CD14-positive monocyte (primary cell): Measurements from ENCODE around the gene F13B. TPM values are rescaled to one million over a fixed set of nuclear protein-coding genes. Genes with fewer than 3 reads are reported as not detected.

Source experiments
- DNase-seq, 3 donors: peaks; one replicate each; pipeline ENCODE4 v3.0.0-alpha.2; 2011 to 2022
- H2AFZ ChIP-seq: 2 replicates; pipeline ENCODE4 v1.6.0; 2012; ENCODE audit warnings: mild to moderate bottlenecking, low read depth, low read length, inconsistent platforms; ENCODE audit not compliant: insufficient read depth, poor library complexity, severe bottlenecking
- H3K27ac ChIP-seq, 2 donors: 1 replicate in 1 of 2; 2 replicates in 1 of 2; pipeline ENCODE4 v1.5.1; 2012 to 2013; ENCODE audit warnings: low read length in 2 of 2, control low read depth in 1 of 2, inconsistent platforms in 1 of 2, low read depth in 1 of 2, mild to moderate bottlenecking in 1 of 2
- H3K27me3 ChIP-seq, 2 donors: one replicate each; pipeline versions ENCODE4 v1.6.0 to v1.6.1; 2011 to 2013; ENCODE audit warnings: low read length in 2 of 2; ENCODE audit not compliant: control insufficient read depth in 2 of 2, insufficient read depth in 2 of 2
- H3K36me3 ChIP-seq, 2 donors: replicated peaks in 1 of 2; 1 replicate in 1 of 2; 2 replicates in 1 of 2; pipeline versions ENCODE4 v1.5.1 to v1.6.1; 2012 to 2013; ENCODE audit warnings: low read length in 2 of 2, control low read depth in 1 of 2, inconsistent platforms in 1 of 2, mild to moderate bottlenecking in 1 of 2; ENCODE audit not compliant: insufficient read depth in 2 of 2, control insufficient read depth in 1 of 2
- H3K4me1 ChIP-seq, 2 donors: 1 replicate in 1 of 2; 2 replicates in 1 of 2; pipeline versions ENCODE4 v1.5.1 to v1.6.1; 2012 to 2013; ENCODE audit warnings: low read length in 2 of 2, control low read depth in 1 of 2, inconsistent platforms in 1 of 2, mild to moderate bottlenecking in 1 of 2, moderate library complexity in 1 of 2; ENCODE audit not compliant: insufficient read depth in 2 of 2, control insufficient read depth in 1 of 2
- H3K4me2 ChIP-seq: replicated peaks from 2 replicates; pipeline ENCODE3; 2012; ENCODE audit warnings: low read length, moderate library complexity, mild to moderate bottlenecking; ENCODE audit not compliant: poor library complexity, severe bottlenecking; ENCODE audit errors: extremely low read depth
- H3K4me3 ChIP-seq, 3 experiments: fragments of 200-600 bp in 1 of 3; sonication (generic) in 1 of 3; replicated peaks in 1 of 3; 1 replicate in 2 of 3; 2 replicates in 1 of 3; pipeline ENCODE4 v1.5.1; 2011 to 2013; ENCODE audit warnings: low read length in 3 of 3, mild to moderate bottlenecking in 3 of 3, control low read depth in 2 of 3, low read depth in 2 of 3, inconsistent platforms in 1 of 3, moderate library complexity in 1 of 3
- H3K79me2 ChIP-seq: 2 replicates; pipeline ENCODE4 v1.6.0; 2012; ENCODE audit warnings: mild to moderate bottlenecking, control low read depth, inconsistent platforms, low read length, moderate library complexity; ENCODE audit not compliant: insufficient read depth
- H3K9ac ChIP-seq: 2 replicates; pipeline ENCODE4 v1.6.0; 2017; ENCODE audit warnings: low read length, mild to moderate bottlenecking; ENCODE audit not compliant: insufficient read depth, poor library complexity, severe bottlenecking
- H3K9me3 ChIP-seq, 2 donors: replicated peaks in 1 of 2; 1 replicate in 1 of 2; 2 replicates in 1 of 2; pipeline versions ENCODE4 v1.5.1 to v1.6.1; 2012 to 2013; ENCODE audit warnings: low read length in 2 of 2, control low read depth in 1 of 2; ENCODE audit not compliant: control insufficient read depth in 1 of 2, insufficient read depth in 1 of 2
- H4K20me1 ChIP-seq: 2 replicates; pipeline ENCODE4 v1.6.0; 2012; ENCODE audit warnings: mild to moderate bottlenecking, low read length, control low read depth, moderate library complexity; ENCODE audit not compliant: insufficient read depth
- H3K27ac Mint-ChIP-seq, 7 donors: one replicate each; pipeline ENCODE4 v1.8.0; 2020; ENCODE audit warnings: mild to moderate bottlenecking in 7 of 7, mixed read lengths in 7 of 7, moderate library complexity in 6 of 7, inconsistent platforms in 2 of 7
- H3K27me3 Mint-ChIP-seq, 3 donors: one replicate each; pipeline ENCODE4 v1.8.0; 2021 to 2022; ENCODE audit warnings: low read depth in 3 of 3, mild to moderate bottlenecking in 3 of 3, mixed read lengths in 3 of 3, moderate library complexity in 3 of 3, inconsistent platforms in 1 of 3
- H3K36me3 Mint-ChIP-seq, 2 donors: one replicate each; pipeline ENCODE4 v1.8.0; 2020; ENCODE audit warnings: mixed read lengths in 2 of 2, inconsistent platforms in 1 of 2, mild to moderate bottlenecking in 1 of 2
- H3K4me1 Mint-ChIP-seq: one replicate; pipeline ENCODE4 v1.8.0; 2020; ENCODE audit warnings: mild to moderate bottlenecking, mixed read lengths
- H3K4me3 Mint-ChIP-seq, 2 donors: one replicate each; pipeline ENCODE4 v1.8.0; 2020; ENCODE audit warnings: mild to moderate bottlenecking in 2 of 2, mixed read lengths in 2 of 2, moderate library complexity in 1 of 2
- H3K9me3 Mint-ChIP-seq, 7 donors: one replicate each; pipeline ENCODE4 v1.8.0; 2020 to 2022; ENCODE audit warnings: mixed read lengths in 7 of 7, mild to moderate bottlenecking in 6 of 7, moderate library complexity in 6 of 7, inconsistent platforms in 2 of 7
- WGBS: methylation state at CpG from one replicate; pipeline ENCODE4 v1.1.5; 2013; ENCODE audit warnings: missing lambda C conversion rate; ENCODE audit not compliant: insufficient coverage; 5-methylcytosine and 5-hydroxymethylcytosine counted together
- intact Hi-C, 2 donors: fragments of 100-400 bp; cut with micrococcal nuclease; formaldehyde crosslinking; loops; one replicate each; pipeline versions ENCODE4 v1.15.0 to v1.15.1; 2023
- polyA plus RNA-seq, 3 donors: library from polyadenylated mRNA; depleted of rRNA in 1 of 3; unstranded in 2 of 3; stranded (reverse) in 1 of 3; fragments of 300-500 nt in 2 of 3; fragments of >200 nt in 1 of 3; fragmentation: Illumina TruSeq in 2 of 3; gene quantifications; 1 replicate in 2 of 3; 2 replicates in 1 of 3; pipeline ENCODE4 v1.2.3, GENCODE V29; 2012 to 2021
- TF ChIP-seq, protein P1 (sequence below): fragments of 200-600 bp; IDR thresholded peaks from one replicate; pipeline ENCODE4 v1.8.0; 2022; ENCODE audit warnings: antibody characterized with exemption, mild to moderate bottlenecking

Gene F13B
- polyA plus RNA-seq, 3 donors = not detected

GRCh38 chr1:197096137-197096536, 29.1 kb upstream of the F13B start:
- intact Hi-C loops = no loop called here
- Histone ChIP-seq H3K27ac (no peak overlapping the region), H3K4me3 (no peak overlapping the region), H3K27me3 (no peaks in the 10 kb centered on the region), H3K4me1 (no peaks in the 10 kb centered on the region), H3K9me3 (no peaks in the 10 kb centered on the region), H3K4me2 (no peak overlapping the region), H3K9ac (no peak overlapping the region), H4K20me1 (no peaks in the 10 kb centered on the region), H3K79me2 (no peaks in the 10 kb centered on the region), H2AFZ (no peak overlapping the region), H3K36me3 (peaks cover 29 to 50% of the 10 kb centered on the region in 2 donors)
- H3K27ac Mint-ChIP-seq = no peak overlapping the region
- H3K4me3 Mint-ChIP-seq = no peak overlapping the region
- H3K36me3 Mint-ChIP-seq = peaks cover 51 to 58% of the 10 kb centered on the region in 2 donors
- no peak for DNase-seq
- WGBS = no CpG with 5 or more reads among the region's 1 CpG
- TF ChIP-seq, protein P1, sequence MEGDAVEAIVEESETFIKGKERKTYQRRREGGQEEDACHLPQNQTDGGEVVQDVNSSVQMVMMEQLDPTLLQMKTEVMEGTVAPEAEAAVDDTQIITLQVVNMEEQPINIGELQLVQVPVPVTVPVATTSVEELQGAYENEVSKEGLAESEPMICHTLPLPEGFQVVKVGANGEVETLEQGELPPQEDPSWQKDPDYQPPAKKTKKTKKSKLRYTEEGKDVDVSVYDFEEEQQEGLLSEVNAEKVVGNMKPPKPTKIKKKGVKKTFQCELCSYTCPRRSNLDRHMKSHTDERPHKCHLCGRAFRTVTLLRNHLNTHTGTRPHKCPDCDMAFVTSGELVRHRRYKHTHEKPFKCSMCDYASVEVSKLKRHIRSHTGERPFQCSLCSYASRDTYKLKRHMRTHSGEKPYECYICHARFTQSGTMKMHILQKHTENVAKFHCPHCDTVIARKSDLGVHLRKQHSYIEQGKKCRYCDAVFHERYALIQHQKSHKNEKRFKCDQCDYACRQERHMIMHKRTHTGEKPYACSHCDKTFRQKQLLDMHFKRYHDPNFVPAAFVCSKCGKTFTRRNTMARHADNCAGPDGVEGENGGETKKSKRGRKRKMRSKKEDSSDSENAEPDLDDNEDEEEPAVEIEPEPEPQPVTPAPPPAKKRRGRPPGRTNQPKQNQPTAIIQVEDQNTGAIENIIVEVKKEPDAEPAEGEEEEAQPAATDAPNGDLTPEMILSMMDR = no peak
- H3K27me3 Mint-ChIP-seq = no peaks in the 10 kb centered on the region
- no peaks in the 10 kb centered on the region for H3K4me1 Mint-ChIP-seq
- H3K9me3 Mint-ChIP-seq = no peaks in the 10 kb centered on the region

DNA sequence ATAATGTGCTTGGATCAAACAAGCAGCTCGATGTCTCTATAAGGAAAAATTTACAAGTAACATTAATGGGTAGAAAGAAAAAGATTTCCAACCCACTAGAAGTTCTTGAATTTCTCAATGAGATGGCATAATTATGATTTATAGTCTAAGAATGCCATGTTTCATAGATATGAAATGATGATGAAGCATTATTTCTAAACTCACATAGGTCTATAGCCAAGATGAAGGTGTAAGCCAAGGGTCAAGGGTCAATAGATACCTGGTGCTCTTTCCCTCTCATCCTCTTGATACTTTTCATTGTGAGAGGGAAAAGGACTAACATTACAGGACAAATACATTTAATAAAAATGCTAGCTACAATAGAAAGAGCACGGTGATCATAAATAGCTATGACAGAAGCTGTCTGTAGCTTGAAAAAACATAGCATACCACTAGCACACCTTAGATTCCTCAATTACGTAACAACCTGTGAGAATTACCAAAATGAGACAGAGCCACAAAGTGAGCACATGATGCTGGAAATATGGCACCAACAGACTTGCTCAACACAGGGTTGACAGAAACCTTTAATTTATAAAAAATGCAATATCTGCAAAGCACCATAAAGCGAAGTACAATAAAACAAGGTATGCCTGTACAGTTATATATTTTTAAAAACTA, 26.3 kb upstream of the F13B start:
- no peaks in the 10 kb centered on the region for H3K9me3 ChIP-seq
- no peaks in the 10 kb centered on the region for H3K4me1 ChIP-seq
- no peak for DNase-seq
- H3K9me3 Mint-ChIP-seq = no peaks in the 10 kb centered on the region
- H3K27me3 ChIP-seq = no peaks in the 10 kb centered on the region
- H3K36me3 Mint-ChIP-seq = peaks cover 65 to 74% of the 10 kb centered on the region in 2 donors
- no peak overlapping the region for H3K27ac Mint-ChIP-seq
- no peak overlapping the region for H2AFZ ChIP-seq
- H3K4me1 Mint-ChIP-seq = no peaks in the 10 kb centered on the region
- H3K4me3 ChIP-seq = no peak overlapping the region
- no peaks in the 10 kb centered on the region for H3K79me2 ChIP-seq
- intact Hi-C loops = no loop called here
- no CpG with 5 or more reads among the region's 4 CpGs for WGBS
- TF ChIP-seq, protein P1 = no peak
- no peaks in the 10 kb centered on the region for H4K20me1 ChIP-seq
- no peak overlapping the region for H3K27ac ChIP-seq
- no peak overlapping the region for H3K9ac ChIP-seq
- no peak overlapping the region for H3K4me3 Mint-ChIP-seq
- no peaks in the 10 kb centered on the region for H3K27me3 Mint-ChIP-seq
- H3K36me3 ChIP-seq = peaks cover 57 to 73% of the 10 kb centered on the region in 2 donors
- H3K4me2 ChIP-seq = no peak overlapping the region
